SK-N-SH treated with all-trans-retinoic acid at 6 μM for 48 hours (cell line): ENCODE measurements around the gene XPNPEP2.

Experiments used
- ZFP3 ChIP-seq: fragments of 250-450 bp; sonication (Bioruptor Pico); IDR thresholded peaks from 2 replicates; pipeline ENCODE4 v1.5.0; 2020; ENCODE audit warnings: mild to moderate bottlenecking, moderate library complexity
- ZFP30 ChIP-seq: fragments of 450-650 bp; formaldehyde crosslinking; IDR thresholded peaks from 2 replicates; pipeline ENCODE4 v1.5.0; 2022; ENCODE audit warnings: mild to moderate bottlenecking, moderate library complexity

GRCh38 chrX:129763666-129764065, 24.9 kb downstream of the XPNPEP2 start:
- TF ChIP-seq ZFP3 (CRISPR knock-in tag) (no peak), ZFP30 (CRISPR knock-in tag) (no peak)
